HG03469 (cell line): ENCODE data around the gene ABHD2.
"Not testable (repeated sequence)": the region's sequence is repeated elsewhere in the genome, so short reads cannot be mapped to it uniquely, and the experiment has no call there.

Source experiments
- ATAC-seq: cut with Tn5 transposase; IDR thresholded peaks from one replicate; pipeline ENCODE4 v1.9.1; 2021; ENCODE audit warnings: mild to moderate bottlenecking, moderate library complexity, moderate number of reproducible peaks; ENCODE audit not compliant: unreplicated experiment

The ABHD2 gene

GRCh38 chr15:89118481-89118989 is 30.3 kb downstream of the ABHD2 start:
- no peak for ATAC-seq

- no peak for ATAC-seq
Observed at GRCh38 chr15:89119489-89120478, 31.5 kb downstream of the ABHD2 start.

DNA sequence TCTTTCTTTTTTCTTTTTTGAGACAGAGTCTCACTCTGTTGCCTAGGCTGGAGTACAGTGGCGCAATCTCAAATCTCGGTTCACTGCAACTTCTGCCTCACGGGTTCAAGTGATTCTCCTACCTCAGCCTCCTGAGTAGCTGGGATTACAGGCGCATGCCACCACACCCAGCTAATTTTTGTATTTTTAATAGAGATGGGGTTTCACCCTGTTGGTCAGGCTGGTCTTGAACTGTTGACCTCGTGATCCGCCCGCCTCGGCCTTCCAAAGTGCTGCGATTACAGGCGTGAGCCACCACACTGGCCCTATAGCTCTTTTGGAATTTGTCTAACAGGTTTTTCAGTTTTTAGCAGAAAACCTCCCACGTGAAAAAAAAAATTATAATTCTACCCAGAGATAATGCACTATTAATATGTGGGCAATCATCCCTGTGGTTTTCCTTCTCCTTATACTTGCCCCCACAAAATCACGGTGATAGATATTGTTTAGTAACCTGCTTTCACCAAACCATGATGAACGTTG is 32.3 kb downstream of the ABHD2 start:
- not testable (repeated sequence) for ATAC-seq

GRCh38 chr15:89121414-89121813 is 33.2 kb downstream of the ABHD2 start:
- no peak for ATAC-seq

GRCh38 chr15:89122505-89123180 is 34.4 kb downstream of the ABHD2 start:
- no peak for ATAC-seq

GRCh38 chr15:89123181-89123525 is 34.9 kb downstream of the ABHD2 start:
- no peak for ATAC-seq

- no peak for ATAC-seq
Observed at GRCh38 chr15:89125088-89125826, 37.0 kb downstream of the ABHD2 start.

DNA sequence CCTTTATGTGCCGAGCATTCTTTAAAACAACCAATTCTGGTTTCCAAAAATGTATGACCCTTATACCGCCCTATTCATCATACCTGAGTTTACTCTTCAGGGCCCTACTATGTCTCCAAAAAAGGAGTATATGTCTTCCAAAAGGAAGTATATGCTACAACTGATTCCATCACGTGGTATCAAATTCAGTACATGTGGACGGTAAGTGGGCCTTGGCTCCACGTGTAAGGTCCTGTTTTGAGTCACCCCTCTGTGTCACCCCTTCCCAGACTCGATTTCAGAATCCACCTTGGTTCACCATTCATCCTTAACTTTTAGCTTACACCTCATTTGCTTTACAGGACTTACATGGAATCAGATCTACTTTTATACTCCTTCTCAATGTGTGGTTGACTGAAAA is 37.8 kb downstream of the ABHD2 start:
- ATAC-seq: no peak

GRCh38 chr15:89127054-89127702 is 38.9 kb downstream of the ABHD2 start:
- ATAC-seq: no peak

- no peak for ATAC-seq
Observed at GRCh38 chr15:89128320-89129122, 40.3 kb downstream of the ABHD2 start.

- peak; percentile 35 for ATAC-seq
Observed at GRCh38 chr15:89129123-89129815, 41.0 kb downstream of the ABHD2 start.

GRCh38 chr15:89129816-89130134 is 41.5 kb downstream of the ABHD2 start:
- no peak for ATAC-seq

DNA sequence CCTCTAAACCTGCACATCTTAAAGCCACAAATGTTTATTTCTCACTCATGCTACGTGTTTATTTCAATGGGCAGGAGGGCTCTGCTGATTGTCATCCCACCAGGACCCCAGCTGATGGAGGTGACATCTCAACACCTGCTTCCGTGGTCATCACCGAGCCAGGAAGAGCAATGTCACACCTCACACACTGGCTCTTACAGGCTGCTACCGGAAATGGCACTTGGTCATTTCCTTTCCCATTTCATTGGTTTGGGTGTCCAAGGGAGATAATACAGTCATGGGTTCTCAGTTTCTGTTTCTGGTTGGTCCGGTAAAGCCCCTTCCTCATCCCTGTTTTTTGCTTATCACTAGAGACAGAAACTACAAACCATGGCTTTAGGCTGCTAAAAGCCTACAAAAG is 41.9 kb downstream of the ABHD2 start:
- no peak for ATAC-seq

DNA sequence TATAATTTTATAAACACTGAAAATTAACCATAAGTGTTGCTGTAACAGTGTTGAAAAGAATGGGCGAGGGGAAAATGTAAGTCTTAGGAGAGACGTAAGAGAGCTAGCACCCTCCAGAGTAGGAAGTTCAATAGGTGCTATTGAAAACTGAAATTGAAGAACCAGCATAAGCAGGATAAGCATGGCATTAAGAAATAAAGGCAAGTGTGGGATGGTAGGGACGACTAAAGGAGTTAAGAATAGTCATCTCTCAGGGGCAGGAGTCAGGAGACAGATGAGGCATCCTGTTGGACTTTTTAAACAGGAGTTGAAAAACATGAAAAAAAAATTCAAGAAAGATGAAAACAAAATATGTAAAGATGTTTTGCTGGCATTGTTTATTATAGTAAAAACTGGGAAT is 43.5 kb downstream of the ABHD2 start:
- no peak for ATAC-seq

DNA sequence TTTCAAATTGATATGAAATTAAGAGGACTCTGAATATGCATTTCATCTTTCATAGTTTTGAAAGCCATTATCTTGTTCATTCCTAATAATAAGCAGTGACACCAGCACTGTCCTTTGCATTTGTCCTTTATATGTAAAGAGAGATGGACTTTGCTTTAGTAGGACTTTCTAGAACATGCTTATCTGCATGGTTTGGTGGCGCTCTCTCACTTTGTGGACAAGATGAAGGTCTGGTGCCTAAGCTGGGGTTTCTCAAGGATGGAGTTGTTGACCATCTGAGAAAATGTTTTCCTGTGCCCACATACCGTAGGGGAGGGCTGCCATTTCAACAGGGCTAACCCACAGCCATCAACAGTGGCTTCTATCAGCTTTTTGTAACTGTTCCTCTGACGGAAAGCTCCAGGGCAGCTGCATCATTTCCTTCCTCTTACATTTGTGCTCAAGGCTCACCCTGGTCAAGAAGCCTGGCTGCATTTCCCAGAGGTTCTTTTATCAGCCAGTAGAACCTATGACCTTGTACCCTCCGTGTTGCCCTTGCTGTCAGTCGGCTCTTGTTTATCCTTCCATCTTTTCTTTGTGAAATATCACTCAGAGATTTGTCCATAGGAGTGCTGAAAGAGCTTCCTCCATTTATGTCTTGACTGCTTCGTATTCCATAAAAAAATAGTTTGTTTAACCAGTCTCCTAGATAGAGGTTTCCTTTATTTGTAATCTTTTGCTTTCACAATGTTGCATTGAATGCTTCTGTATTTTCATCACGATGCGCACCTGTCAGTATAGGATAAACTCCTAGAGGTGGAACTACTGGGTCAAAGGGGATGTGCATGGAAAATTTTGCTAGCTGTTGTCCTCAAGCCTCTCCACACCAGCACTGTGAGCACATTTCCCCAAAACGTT is 44.6 kb downstream of the ABHD2 start:
- no peak for ATAC-seq

- not testable (repeated sequence) for ATAC-seq
Observed at GRCh38 chr15:89135387-89136077, 47.3 kb downstream of the ABHD2 start.

- ATAC-seq: no peak
Observed at GRCh38 chr15:89136078-89136806, 48.0 kb downstream of the ABHD2 start.
